Measurements from ENCODE around the gene MYOZ2. TPM values are rescaled to one million over a fixed set of nuclear protein-coding genes. Genes with fewer than 3 reads are reported as not detected.

The MYOZ2 gene
- total RNA-seq, 1 donor from 2014 or later = 0.12 TPM

DNA sequence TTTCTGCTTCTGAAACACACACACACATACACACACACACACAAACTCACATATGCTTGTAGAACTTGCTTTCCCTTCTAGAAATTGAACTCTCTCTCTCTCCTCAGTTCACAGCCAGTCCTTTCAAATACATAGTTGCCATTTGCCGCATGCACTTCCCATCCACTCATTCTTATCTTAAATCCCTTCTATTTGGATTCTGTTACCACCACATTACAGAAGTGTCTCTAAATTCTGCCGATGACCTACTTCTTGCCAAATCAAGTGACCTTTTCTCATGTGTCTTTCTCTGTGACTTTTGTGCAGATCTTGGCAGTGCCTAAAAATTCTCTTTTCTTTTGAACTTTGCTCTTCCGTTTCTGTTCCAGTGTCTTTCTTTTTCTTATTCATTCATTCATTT lies 7.5 kb upstream of the MYOZ2 start:
- TF ChIP-seq, protein P1, sequence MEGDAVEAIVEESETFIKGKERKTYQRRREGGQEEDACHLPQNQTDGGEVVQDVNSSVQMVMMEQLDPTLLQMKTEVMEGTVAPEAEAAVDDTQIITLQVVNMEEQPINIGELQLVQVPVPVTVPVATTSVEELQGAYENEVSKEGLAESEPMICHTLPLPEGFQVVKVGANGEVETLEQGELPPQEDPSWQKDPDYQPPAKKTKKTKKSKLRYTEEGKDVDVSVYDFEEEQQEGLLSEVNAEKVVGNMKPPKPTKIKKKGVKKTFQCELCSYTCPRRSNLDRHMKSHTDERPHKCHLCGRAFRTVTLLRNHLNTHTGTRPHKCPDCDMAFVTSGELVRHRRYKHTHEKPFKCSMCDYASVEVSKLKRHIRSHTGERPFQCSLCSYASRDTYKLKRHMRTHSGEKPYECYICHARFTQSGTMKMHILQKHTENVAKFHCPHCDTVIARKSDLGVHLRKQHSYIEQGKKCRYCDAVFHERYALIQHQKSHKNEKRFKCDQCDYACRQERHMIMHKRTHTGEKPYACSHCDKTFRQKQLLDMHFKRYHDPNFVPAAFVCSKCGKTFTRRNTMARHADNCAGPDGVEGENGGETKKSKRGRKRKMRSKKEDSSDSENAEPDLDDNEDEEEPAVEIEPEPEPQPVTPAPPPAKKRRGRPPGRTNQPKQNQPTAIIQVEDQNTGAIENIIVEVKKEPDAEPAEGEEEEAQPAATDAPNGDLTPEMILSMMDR (conservative IDR thresholded peaks at IDR 0.05) = no peak
- H3K27ac Mint-ChIP-seq = no peak overlapping the region
- H3K27me3 Mint-ChIP-seq = no peaks in the 10 kb centered on the region
- H3K4me1 Mint-ChIP-seq (ENCODE audit: unreplicated experiment) = peaks cover 17% of the 10 kb centered on the region
- H3K36me3 Mint-ChIP-seq = no peaks in the 10 kb centered on the region
- H3K9me3 Mint-ChIP-seq = peaks cover 5% of the 10 kb centered on the region
- no peak for DNase-seq (ENCODE audit: extremely low spot score, unreplicated experiment)
- H3K4me3 Mint-ChIP-seq = no peak overlapping the region

DNA sequence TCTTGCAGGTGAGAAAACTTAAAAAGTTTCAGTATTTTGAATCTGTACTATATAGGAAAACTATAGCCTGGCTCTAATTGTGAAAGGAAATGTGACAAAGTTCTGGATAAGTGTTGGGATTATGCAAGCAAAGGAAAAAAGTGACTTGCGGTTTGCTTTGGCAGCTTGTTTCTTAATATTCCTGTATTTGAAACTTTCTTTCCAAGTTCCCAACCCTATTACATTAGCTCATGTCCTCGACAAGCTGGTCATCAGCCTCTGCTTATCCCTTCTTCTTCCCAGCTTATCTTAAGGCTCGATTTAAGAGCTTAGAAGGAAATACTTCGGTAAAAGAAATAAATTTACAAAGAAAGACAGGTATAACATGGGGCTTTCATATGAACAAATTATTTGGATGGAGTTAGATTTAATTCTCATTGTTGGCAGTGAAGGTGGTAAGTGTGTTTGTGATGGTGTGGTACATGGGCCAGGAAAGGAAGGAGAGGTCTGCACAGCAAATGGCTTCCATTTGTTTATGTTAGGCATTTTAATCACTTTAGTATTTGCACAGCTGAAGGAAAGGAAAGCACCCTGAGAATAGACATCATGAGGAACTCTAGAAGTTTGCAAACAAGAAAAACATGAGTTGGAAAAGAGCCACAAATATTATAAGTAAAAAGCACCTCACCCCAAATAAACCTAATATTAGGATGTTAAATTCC lies 5.1 kb upstream of the MYOZ2 start:
- Mint-ChIP-seq H3K9me3 (no peaks in the 10 kb centered on the region), H3K4me1 (ENCODE audit: unreplicated experiment) (peaks cover 5% of the 10 kb centered on the region), H3K36me3 (no peaks in the 10 kb centered on the region), H3K27me3 (no peaks in the 10 kb centered on the region), H3K4me3 (no peak overlapping the region), H3K27ac (no peak overlapping the region)
- DNase-seq (ENCODE audit: extremely low spot score, unreplicated experiment) = no peak
- TF ChIP-seq, protein P1 (conservative IDR thresholded peaks at IDR 0.05) = no peak

DNA sequence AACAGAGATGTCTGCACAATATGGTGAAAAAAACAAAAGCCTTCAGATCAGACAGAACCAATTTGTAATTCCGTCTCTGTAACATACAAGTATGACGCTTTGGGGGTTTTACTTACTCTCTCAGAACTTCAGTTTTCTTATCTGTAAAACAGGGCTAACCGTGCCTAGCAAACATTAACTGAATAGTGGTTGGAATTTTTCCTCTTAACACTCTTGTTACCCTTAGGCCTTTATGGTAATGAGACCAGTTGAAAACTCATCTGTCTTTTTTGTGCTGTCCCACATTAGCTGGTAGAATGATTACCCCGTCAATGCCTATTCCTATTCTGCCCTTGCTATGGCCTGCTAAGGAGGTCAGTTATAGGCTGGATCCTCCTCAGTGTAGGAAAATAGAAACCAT lies 4.5 kb upstream of the MYOZ2 start:
- no peaks in the 10 kb centered on the region for H3K36me3 Mint-ChIP-seq
- TF ChIP-seq, protein P1 (conservative IDR thresholded peaks at IDR 0.05) = no peak
- H3K4me1 Mint-ChIP-seq (ENCODE audit: unreplicated experiment) = peaks cover 5% of the 10 kb centered on the region
- H3K27me3 Mint-ChIP-seq = no peaks in the 10 kb centered on the region
- H3K27ac Mint-ChIP-seq = no peak overlapping the region
- DNase-seq (ENCODE audit: extremely low spot score, unreplicated experiment) = no peak
- H3K9me3 Mint-ChIP-seq = no peaks in the 10 kb centered on the region
- H3K4me3 Mint-ChIP-seq = no peak overlapping the region

DNA sequence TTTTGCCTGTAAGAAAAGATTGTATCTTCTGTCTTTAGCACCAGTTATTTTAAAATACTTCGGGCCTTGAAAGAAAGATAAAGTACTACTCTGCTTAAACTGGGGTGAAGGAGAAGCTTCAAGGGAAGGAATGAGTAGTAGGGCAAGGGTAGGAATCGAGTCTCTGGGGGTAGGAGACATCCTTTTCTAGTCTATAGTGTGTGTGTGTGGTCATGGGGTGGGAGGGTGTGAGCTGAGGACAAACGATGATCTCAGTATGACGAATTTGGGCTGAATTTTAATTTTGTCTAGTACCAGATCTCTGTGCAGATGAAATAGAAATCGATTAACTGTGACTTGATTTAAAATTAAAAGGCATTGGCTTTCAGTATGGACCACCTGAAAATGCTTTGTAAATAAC lies 3.3 kb upstream of the MYOZ2 start:
- DNase-seq (ENCODE audit: extremely low spot score, unreplicated experiment) = no peak
- no peak overlapping the region for H3K4me3 Mint-ChIP-seq
- H3K27ac Mint-ChIP-seq = no peak overlapping the region
- H3K36me3 Mint-ChIP-seq = no peaks in the 10 kb centered on the region
- H3K27me3 Mint-ChIP-seq = no peaks in the 10 kb centered on the region
- peaks cover 5% of the 10 kb centered on the region for H3K4me1 Mint-ChIP-seq (ENCODE audit: unreplicated experiment)
- no peaks in the 10 kb centered on the region for H3K9me3 Mint-ChIP-seq
- TF ChIP-seq, protein P1 (conservative IDR thresholded peaks at IDR 0.05) = no peak

DNA sequence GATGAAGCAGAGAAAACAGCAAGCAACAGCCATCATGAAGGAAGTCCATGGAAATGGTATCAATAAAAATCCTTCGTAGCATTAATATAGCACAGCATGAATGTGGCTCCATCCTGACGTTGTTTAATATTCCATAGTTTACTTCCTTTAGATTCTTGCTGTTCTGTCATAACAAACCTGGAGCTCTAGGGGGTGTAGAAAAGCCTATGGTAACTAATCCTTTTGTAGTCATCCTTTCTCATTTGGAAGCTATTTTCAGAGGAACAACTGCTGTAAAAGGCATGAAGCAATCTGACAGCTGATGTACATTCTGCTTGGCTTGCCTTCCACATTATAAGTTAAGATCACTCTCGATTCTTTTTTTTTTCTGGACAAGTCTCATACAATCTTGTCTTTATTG lies 914 bp downstream of the MYOZ2 start:
- Mint-ChIP-seq H3K27me3 (no peaks in the 10 kb centered on the region), H3K36me3 (no peaks in the 10 kb centered on the region), H3K27ac (no peak overlapping the region), H3K4me1 (ENCODE audit: unreplicated experiment) (peaks cover 9% of the 10 kb centered on the region), H3K9me3 (no peaks in the 10 kb centered on the region), H3K4me3 (no peak overlapping the region)
- DNase-seq (ENCODE audit: extremely low spot score, unreplicated experiment) = no peak
- TF ChIP-seq, protein P1 (conservative IDR thresholded peaks at IDR 0.05) = no peak

Measured in type B pancreatic cell (in vitro differentiated cells).